Measurements from ENCODE around the gene FNTB. TPM values are rescaled to one million over a fixed set of nuclear protein-coding genes. Genes with fewer than 3 reads are reported as not detected.

The FNTB gene
- total RNA-seq, 2 experiments from 2014 or later: 15.0 to 15.6 TPM

DNA sequence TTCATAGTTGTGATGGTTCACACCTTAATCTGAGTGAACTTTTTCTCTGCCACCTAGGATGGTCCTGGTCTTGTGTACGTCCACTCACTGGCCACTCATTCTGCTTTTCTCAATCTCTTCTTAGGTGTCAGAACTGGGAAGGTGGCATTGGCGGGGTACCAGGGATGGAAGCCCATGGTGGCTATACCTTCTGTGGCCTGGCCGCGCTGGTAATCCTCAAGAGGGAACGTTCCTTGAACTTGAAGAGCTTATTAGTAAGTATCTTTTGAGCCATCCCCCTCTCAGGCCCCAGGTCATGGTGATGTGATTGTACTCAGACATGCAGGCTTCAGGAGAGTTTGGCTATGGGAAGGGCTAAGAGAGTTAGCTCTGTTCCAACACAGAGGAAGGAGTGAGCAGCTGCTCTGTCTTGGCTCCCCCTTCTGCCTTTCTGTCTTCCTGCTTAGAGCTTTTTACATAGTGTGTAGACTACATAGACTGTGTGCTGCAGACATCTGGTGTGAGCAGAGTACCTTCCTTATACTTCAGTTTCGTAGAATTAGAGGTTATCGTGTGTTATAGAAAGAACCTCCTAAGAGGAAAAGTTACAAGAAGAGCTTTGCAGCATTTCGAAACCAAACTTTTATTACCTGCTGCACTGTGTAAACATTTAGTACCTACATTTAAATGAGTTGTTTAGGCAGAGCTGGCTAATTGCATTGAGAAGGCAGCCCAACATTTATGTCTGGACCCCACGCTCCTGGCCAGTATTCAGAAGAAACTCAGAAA lies 54.2 kb downstream of the FNTB start:
- H3K27ac Mint-ChIP-seq: no peak overlapping the region

DNA sequence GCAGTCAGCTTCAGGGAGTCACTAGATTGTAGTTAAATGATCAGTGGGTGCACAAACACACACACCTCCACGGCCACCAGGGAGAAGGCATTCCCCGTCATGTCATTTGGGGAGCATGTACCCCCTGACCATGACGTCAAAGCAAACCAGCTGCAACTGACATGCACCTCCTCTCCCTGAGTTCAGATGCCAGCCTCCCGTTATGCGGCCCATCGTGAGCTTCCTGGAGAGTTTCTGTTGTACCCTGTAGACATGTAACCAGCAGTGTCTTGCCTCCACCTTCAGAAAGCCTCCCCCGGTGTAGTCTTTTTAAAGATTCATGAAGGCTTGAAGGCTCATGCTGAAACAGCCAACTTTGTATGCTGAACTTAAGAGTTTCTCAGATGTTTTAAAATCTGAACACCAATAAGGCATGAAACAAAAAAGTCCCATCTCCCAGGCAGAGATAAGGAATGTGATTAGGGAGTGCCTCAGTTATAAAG lies 54.8 kb downstream of the FNTB start:
- CTCF ChIA-PET: interaction anchor here (1.5 kb wide), 1 partner anchor 11 kb away, joined by 3 read pairs; no protein-coding TSS in a partner anchor
- DNase-seq (no peak), ATAC-seq (no peak)
- Mint-ChIP-seq H3K4me1 (no peaks in the 10 kb centered on the region), H3K27ac (no peak overlapping the region), H3K4me3 (no peak overlapping the region), H3K9me3 (ENCODE audit: low read depth) (no peaks in the 10 kb centered on the region), H3K36me3 (peaks cover 8% of the 10 kb centered on the region), H3K27me3 (no peaks in the 10 kb centered on the region)

More for the DNA sequence above, 54.2 kb downstream of the FNTB start:
- no peaks in the 10 kb centered on the region for H3K27me3 Mint-ChIP-seq
- peaks cover 7% of the 10 kb centered on the region for H3K36me3 Mint-ChIP-seq
- no peak for DNase-seq
- ATAC-seq: no peak
- no peak overlapping the region for H3K4me3 Mint-ChIP-seq
- H3K4me1 Mint-ChIP-seq: no peaks in the 10 kb centered on the region
- CTCF ChIA-PET: interaction anchor here (1.5 kb wide), 1 partner anchor 10 kb away, joined by 3 read pairs; no protein-coding TSS in a partner anchor
- no peaks in the 10 kb centered on the region for H3K9me3 Mint-ChIP-seq (ENCODE audit: low read depth)

DNA sequence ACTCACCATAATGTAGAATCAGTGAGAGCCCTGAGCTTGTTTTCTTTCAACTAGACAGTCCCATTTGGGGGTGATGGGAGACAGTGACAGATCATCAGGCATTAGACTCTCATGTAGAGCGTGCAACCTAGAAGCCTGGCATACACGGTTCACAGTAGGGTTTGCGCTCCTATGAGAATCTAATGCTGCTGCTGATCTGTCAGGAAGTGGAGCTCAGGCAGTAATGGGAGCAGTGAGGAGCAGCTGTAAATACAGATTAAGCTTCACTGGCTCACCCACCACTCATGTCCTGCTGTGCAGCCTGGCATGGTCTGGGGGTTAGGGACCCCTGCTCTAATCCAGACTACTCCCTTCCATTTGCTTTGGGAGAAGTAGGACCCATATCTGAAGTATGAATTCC lies 55.6 kb downstream of the FNTB start:
- peaks cover 2% of the 10 kb centered on the region for H3K4me1 Mint-ChIP-seq
- no peak overlapping the region for H3K27ac Mint-ChIP-seq
- CTCF ChIA-PET: no interaction called here
- peaks cover 12% of the 10 kb centered on the region for H3K36me3 Mint-ChIP-seq
- no peak overlapping the region for H3K4me3 Mint-ChIP-seq
- DNase-seq (no peak), ATAC-seq (no peak)
- no peaks in the 10 kb centered on the region for H3K9me3 Mint-ChIP-seq (ENCODE audit: low read depth)
- no peaks in the 10 kb centered on the region for H3K27me3 Mint-ChIP-seq

DNA sequence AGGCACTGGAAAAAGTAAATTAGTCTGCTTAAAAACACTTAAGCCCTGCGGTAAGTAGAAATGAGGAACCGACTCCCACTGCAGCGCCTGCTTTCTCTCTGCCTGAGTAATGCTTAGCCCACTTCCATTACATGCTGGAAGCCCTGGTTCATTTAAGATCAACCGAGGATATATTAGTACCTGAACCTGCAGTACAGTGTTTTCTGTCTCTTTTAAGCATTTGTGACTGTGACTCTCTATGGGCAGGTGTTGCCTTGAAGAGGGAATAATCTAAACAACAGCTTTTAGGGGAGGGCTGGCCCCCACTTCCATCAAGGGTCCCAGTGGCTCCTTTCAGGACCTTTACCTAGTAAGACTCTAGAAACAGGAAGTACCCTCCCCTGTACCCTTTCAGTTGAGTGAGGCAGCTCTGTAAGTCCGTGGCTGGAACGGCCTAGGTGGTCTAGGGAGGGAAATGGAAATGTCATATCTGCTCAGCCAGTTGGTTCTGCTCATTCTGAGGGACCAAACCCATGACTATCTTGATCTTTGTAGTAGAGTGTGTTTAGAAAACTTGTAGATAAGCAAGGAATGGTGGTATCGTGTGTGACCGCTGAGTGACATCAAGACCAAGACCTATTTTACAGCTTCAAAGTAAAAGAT lies 56.2 kb downstream of the FNTB start:
- peak overlapping the region; percentile 26 for H3K27ac Mint-ChIP-seq
- CTCF ChIA-PET: no interaction called here
- no peak for ATAC-seq
- no peaks in the 10 kb centered on the region for H3K9me3 Mint-ChIP-seq (ENCODE audit: low read depth)
- no peak for DNase-seq
- no peaks in the 10 kb centered on the region for H3K27me3 Mint-ChIP-seq
- peaks cover 6% of the 10 kb centered on the region for H3K4me1 Mint-ChIP-seq
- H3K36me3 Mint-ChIP-seq: peaks cover 15% of the 10 kb centered on the region
- H3K4me3 Mint-ChIP-seq: no peak overlapping the region

DNA sequence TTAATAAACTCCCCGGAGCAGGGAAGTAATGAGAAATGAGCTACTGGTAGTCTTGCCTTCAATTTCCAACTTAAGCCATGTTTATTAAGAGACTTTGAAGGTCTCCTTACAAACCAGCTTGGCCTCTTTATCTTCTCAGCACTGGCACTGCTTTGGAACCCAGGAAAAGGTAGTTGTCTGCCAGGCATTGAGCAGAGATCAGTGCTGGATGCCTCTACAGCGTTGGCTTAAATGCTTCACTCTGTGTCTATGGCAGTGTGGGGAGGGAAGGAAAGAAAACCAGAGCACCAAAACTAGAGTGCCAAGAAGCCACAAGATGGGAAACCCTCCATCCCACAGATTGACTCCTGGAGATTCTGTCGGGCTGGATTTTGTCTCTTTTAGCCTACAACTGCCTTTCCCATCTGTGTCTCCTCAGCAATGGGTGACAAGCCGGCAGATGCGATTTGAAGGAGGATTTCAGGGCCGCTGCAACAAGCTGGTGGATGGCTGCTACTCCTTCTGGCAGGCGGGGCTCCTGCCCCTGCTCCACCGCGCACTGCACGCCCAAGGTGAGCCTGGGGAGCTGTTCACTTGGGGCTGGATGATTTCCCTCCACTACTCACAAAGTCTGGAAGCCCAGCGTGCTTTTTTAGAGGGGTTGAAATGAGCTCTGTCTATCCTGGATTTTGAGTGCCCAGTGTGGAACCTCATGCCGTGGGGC lies 57.3 kb downstream of the FNTB start:
- Mint-ChIP-seq H3K4me1 (peaks cover 13% of the 10 kb centered on the region), H3K36me3 (peaks cover 17% of the 10 kb centered on the region), H3K4me3 (no peak overlapping the region), H3K9me3 (ENCODE audit: low read depth) (no peaks in the 10 kb centered on the region), H3K27ac (no peak overlapping the region), H3K27me3 (no peaks in the 10 kb centered on the region)
- CTCF ChIA-PET: interaction anchor here (2.2 kb wide), 1 partner anchor 19 kb away, joined by 4 read pairs; no protein-coding TSS in a partner anchor
- DNase-seq (no peak), ATAC-seq (no peak)

DNA sequence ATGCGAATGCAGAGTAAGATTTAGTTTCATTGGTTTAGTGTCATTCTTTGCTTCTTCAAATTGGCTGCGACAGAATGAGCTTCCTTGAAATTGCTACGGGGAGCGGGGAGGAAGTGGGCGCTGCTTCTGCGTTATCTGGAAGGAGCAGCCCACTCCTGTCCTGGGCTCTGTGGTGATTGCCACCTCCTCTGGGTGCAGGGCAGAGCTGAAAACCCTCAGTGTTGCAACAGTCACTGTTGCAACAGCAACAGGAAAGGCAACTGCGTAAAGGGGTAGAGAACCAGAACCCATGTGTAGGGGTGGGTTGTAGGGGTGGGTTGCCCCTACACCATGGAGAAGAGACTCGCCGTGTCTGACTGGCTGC lies 57.9 kb downstream of the FNTB start:
- ATAC-seq: no peak

DNA sequence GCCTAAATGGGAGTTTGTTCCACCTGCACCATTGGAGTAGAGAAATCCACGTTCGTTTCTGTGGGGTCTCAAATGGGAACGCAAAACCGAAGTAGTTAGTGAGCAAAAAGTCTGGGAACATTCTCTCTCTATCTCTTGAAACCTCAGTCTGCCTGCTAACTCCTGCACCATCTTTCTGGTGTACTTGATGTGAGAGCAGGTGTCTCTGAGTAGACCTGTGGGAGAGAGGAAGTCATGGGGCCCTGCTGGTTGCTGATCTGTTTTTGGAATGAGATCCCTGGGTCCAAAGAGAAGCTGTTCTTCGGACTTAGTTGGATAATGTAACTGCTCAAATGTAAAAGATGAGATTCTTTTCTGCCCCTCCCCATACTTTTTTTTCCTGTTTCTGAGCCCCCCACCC lies 58.3 kb downstream of the FNTB start:
- Mint-ChIP-seq H3K9me3 (ENCODE audit: low read depth) (no peaks in the 10 kb centered on the region), H3K4me3 (no peak overlapping the region), H3K27ac (no peak overlapping the region), H3K27me3 (no peaks in the 10 kb centered on the region), H3K36me3 (peaks cover 17% of the 10 kb centered on the region), H3K4me1 (peaks cover 13% of the 10 kb centered on the region)
- DNase-seq (no peak), ATAC-seq (no peak)
- CTCF ChIA-PET: interaction anchor here (2.2 kb wide), 1 partner anchor 20 kb away, joined by 4 read pairs; no protein-coding TSS in a partner anchor

More for the DNA sequence above, 57.9 kb downstream of the FNTB start:
- peaks cover 13% of the 10 kb centered on the region for H3K4me1 Mint-ChIP-seq
- CTCF ChIA-PET: interaction anchor here (2.2 kb wide), 1 partner anchor 20 kb away, joined by 4 read pairs; no protein-coding TSS in a partner anchor
- no peak overlapping the region for H3K27ac Mint-ChIP-seq
- peaks cover 17% of the 10 kb centered on the region for H3K36me3 Mint-ChIP-seq
- no peaks in the 10 kb centered on the region for H3K9me3 Mint-ChIP-seq (ENCODE audit: low read depth)
- H3K4me3 Mint-ChIP-seq: no peak overlapping the region
- DNase-seq: no peak
- H3K27me3 Mint-ChIP-seq: no peaks in the 10 kb centered on the region

DNA sequence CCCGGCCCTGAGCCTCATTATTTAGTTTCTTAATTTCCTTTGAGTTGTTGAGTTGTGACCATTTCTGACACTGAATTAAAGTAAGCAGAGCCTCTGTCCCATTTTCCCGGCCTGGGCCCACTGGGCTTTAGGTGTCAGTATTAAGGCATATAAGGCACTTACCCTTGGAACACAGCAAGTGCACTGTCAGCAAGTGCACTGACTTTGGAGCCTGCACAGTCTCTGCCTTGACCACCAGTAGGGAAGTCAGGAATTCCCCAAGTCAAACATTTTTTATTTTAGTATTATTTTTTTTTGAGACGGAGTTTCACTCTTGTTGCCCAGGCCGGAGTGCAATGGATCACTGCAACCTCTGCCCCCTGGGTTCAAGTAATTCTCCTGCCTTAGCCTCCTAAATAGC lies 59.0 kb downstream of the FNTB start:
- CTCF ChIA-PET: interaction anchor here (2.2 kb wide), 1 partner anchor 21 kb away, joined by 4 read pairs; no protein-coding TSS in a partner anchor
- no peak for DNase-seq
- H3K27ac Mint-ChIP-seq: no peak overlapping the region

DNA sequence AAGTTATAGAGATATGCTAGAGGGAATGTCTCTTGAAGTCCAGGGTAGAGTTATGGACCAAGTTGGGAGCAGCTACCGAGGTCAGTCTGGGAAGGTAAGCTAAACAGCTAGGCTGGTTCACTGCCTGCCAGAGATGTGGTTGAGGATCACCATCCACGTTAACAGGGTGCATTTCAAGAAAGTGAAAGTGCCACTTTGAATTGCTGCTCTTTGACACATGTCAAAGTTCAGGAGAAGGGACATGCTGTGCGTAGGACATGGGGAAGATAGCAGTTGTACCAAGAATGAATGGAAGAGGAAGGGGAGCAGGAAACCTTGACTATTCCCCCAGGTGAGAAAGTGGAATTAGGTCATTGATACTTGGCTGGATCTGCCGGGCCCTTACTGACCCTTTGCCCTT lies 66.1 kb downstream of the FNTB start:
- DNase-seq: no peak
- ATAC-seq: no peak
- Mint-ChIP-seq H3K4me1 (peaks cover 10% of the 10 kb centered on the region), H3K27me3 (no peaks in the 10 kb centered on the region), H3K27ac (no peak overlapping the region), H3K36me3 (peaks cover 12% of the 10 kb centered on the region), H3K9me3 (ENCODE audit: low read depth) (no peaks in the 10 kb centered on the region), H3K4me3 (no peak overlapping the region)
- CTCF ChIA-PET: no interaction called here

More for the DNA sequence above, 59.0 kb downstream of the FNTB start:
- ATAC-seq: no peak
- Mint-ChIP-seq H3K4me3 (no peak overlapping the region), H3K36me3 (peaks cover 18% of the 10 kb centered on the region), H3K9me3 (ENCODE audit: low read depth) (no peaks in the 10 kb centered on the region), H3K4me1 (peaks cover 13% of the 10 kb centered on the region), H3K27me3 (no peaks in the 10 kb centered on the region)

DNA sequence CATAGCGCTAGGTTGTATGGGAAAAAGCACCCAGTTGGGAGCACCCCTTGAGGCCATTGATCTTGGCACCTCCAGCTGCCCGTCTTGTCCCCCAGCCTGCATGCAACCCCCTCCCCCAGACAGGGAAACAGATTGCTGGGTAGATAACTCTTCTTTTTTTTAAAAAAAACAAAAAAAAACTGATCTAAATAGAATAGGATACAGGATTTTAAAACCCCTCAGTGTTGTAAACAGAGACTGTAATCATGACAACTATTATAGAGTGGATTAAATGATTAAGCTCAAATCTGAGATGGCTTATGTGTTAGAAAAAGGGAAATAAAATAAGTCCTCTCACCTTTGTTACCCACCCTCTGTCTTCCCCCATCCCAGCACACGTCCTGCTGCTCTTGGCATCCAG lies 66.8 kb downstream of the FNTB start:
- no peak for DNase-seq
- H3K36me3 Mint-ChIP-seq: peaks cover 12% of the 10 kb centered on the region
- no peak for ATAC-seq
- H3K9me3 Mint-ChIP-seq (ENCODE audit: low read depth): no peaks in the 10 kb centered on the region
- no peak overlapping the region for H3K27ac Mint-ChIP-seq
- no peaks in the 10 kb centered on the region for H3K27me3 Mint-ChIP-seq
- H3K4me1 Mint-ChIP-seq: peaks cover 4% of the 10 kb centered on the region
- H3K4me3 Mint-ChIP-seq: no peak overlapping the region
- CTCF ChIA-PET: interaction anchor here (0.9 kb wide), 1 partner anchor 21 kb away, joined by 3 read pairs; no protein-coding TSS in a partner anchor

DNA sequence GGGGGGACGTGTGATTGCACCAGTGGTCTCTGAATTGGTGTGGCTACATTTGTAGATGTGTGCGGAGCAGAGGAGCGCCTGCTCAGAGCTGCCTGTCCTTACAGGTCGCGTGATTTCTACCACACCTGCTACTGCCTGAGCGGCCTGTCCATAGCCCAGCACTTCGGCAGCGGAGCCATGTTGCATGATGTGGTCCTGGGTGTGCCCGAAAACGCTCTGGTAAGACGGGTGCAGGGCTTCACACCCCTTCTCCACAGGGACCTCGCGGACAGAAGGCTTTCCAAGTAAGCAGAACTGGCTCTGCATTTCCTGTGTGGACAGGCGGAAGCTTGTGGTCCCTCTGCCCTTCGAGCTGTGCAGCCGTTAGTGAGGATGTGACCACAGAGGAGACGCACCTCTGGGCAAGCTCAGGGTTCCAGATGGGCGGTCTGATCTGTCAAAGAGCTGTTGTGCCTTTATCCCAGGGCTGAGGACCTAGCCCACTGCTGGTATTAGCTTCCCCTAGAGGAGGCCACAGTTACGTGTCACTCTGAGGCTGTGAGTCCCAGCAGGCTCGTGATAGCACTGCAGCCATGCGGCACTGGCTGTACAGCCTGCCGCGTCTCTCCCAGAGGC lies 67.9 kb downstream of the FNTB start:
- peaks cover 4% of the 10 kb centered on the region for H3K4me1 Mint-ChIP-seq
- H3K4me3 Mint-ChIP-seq: no peak overlapping the region
- DNase-seq: no peak
- ATAC-seq: no peak
- no peaks in the 10 kb centered on the region for H3K9me3 Mint-ChIP-seq (ENCODE audit: low read depth)
- H3K27me3 Mint-ChIP-seq: no peaks in the 10 kb centered on the region
- H3K27ac Mint-ChIP-seq: no peak overlapping the region
- peaks cover 16% of the 10 kb centered on the region for H3K36me3 Mint-ChIP-seq
- CTCF ChIA-PET: interaction anchor here (0.9 kb wide), 1 partner anchor 20 kb away, joined by 3 read pairs; no protein-coding TSS in a partner anchor

DNA sequence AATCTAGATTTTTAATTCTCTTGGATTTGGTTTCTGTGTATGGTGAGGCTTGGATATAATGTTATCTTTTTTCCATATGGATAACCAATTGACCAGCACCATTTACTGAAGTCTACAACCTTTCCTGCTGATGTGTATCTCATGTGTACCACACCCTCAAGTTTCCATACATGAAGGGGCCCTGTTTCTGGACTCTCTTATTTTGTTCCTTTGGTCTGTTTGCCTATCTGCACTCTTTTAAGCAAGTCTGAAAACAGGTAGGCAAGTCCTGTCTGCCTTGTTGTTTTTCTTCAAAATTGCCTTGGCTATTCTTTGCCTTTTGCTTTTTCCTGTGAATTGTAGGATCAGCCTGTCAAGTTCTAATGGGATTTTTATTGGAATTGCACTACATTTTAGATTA lies 71.0 kb downstream of the FNTB start:
- H3K4me3 Mint-ChIP-seq: no peak overlapping the region
- H3K27ac Mint-ChIP-seq: no peak overlapping the region
- CTCF ChIA-PET: no interaction called here
- H3K36me3 Mint-ChIP-seq: peaks cover 31% of the 10 kb centered on the region
- no peak for ATAC-seq
- H3K9me3 Mint-ChIP-seq (ENCODE audit: low read depth): no peaks in the 10 kb centered on the region
- peaks cover 2% of the 10 kb centered on the region for H3K4me1 Mint-ChIP-seq
- no peaks in the 10 kb centered on the region for H3K27me3 Mint-ChIP-seq
- DNase-seq: no peak
